Measurements from ENCODE around the gene FTO.

FTO gene

GRCh38 chr16:53817117-53817755 lies 113.3 kb downstream of the FTO start:
- no peak for TF ChIP-seq CTCF (conservative IDR thresholded peaks at IDR 0.05; ENCODE audit: low read depth, low read length)
- no peak overlapping the region for H3K4me3 ChIP-seq (ENCODE audit: low read depth, low read length)
- DNase-seq (ENCODE audit: low read depth): peak; percentile 98

GRCh38 chr16:53817812-53818550 lies 114.0 kb downstream of the FTO start:
- TF ChIP-seq CTCF (conservative IDR thresholded peaks at IDR 0.05; ENCODE audit: low read depth, low read length): no peak
- peak; percentile 65 for DNase-seq (ENCODE audit: low read depth)
- no peak overlapping the region for H3K4me3 ChIP-seq (ENCODE audit: low read depth, low read length)

GRCh38 chr16:53821487-53821886 lies 117.5 kb downstream of the FTO start:
- no peak for TF ChIP-seq CTCF (conservative IDR thresholded peaks at IDR 0.05; ENCODE audit: low read depth, low read length)
- no peak overlapping the region for H3K4me3 ChIP-seq (ENCODE audit: low read depth, low read length)
- peak; percentile 30 for DNase-seq (ENCODE audit: low read depth)

GRCh38 chr16:53821957-53822625 lies 118.1 kb downstream of the FTO start:
- peak; percentile 82 for DNase-seq (ENCODE audit: low read depth)
- TF ChIP-seq CTCF (conservative IDR thresholded peaks at IDR 0.05; ENCODE audit: low read depth, low read length): peak; percentile 21
- no peak overlapping the region for H3K4me3 ChIP-seq (ENCODE audit: low read depth, low read length)

- H3K4me3 ChIP-seq (ENCODE audit: low read depth, low read length): no peak overlapping the region
- peak; percentile 60 for DNase-seq (ENCODE audit: low read depth)
- TF ChIP-seq CTCF (conservative IDR thresholded peaks at IDR 0.05; ENCODE audit: low read depth, low read length): no peak
These were observed 119.1 kb downstream of the FTO start for GRCh38 chr16:53822936-53823529.

- no peak overlapping the region for H3K4me3 ChIP-seq (ENCODE audit: low read depth, low read length)
- TF ChIP-seq CTCF (conservative IDR thresholded peaks at IDR 0.05; ENCODE audit: low read depth, low read length): no peak
- DNase-seq (ENCODE audit: low read depth): no peak
These were observed 122.7 kb downstream of the FTO start for GRCh38 chr16:53826658-53827057.
